Measurements from ENCODE around the gene GRM8. TPM values are rescaled to one million over a fixed set of nuclear protein-coding genes. Genes with fewer than 3 reads are reported as not detected.

Gene GRM8
- total RNA-seq, 1 experiment from 2014 or later = not detected

GRCh38 chr7:126443951-126444350 lies 808.8 kb downstream of the GRM8 start:
- no peak for DNase-seq (ENCODE audit: low read depth)

DNA sequence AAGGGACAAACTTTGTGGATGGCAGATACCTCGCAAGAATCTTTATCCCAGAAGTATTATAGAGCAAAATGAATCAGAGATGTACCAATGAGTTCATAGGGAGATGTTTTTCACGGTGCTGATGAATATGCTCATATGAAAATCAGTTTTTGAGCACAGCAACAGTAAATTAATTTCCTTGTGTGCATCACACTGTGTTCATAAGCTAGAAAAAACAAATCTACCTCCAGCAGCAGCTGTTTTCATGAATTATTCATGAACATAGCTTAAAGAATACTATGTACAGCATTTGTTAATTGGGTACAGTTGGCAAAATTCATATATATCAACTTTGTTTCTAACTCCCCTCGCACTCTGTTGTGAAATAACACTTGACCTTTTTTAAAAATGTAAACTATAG lies 809.8 kb downstream of the GRM8 start:
- no peak for DNase-seq (ENCODE audit: low read depth)

GRCh38 chr7:126441745-126442144 lies 811.0 kb downstream of the GRM8 start:
- no peak for DNase-seq (ENCODE audit: low read depth)

DNA sequence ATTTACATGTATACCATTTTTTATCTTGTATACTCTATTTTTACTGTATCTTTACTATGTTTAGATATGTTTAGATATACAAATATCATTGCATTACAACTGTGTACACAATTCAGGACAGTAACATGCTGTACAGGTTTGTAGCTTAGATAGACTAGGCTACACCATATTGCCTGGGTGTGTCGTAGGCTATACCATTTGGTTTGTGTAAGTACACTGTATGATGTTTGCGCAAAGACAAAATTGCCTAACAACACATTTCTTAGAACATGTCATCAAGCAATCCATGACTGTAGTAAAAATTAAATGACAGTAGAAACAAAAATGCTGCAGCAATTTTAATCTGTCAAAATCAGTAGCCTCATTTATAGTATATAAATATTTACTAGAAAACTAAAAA lies 812.2 kb downstream of the GRM8 start:
- DNase-seq (ENCODE audit: low read depth) = no peak

DNA sequence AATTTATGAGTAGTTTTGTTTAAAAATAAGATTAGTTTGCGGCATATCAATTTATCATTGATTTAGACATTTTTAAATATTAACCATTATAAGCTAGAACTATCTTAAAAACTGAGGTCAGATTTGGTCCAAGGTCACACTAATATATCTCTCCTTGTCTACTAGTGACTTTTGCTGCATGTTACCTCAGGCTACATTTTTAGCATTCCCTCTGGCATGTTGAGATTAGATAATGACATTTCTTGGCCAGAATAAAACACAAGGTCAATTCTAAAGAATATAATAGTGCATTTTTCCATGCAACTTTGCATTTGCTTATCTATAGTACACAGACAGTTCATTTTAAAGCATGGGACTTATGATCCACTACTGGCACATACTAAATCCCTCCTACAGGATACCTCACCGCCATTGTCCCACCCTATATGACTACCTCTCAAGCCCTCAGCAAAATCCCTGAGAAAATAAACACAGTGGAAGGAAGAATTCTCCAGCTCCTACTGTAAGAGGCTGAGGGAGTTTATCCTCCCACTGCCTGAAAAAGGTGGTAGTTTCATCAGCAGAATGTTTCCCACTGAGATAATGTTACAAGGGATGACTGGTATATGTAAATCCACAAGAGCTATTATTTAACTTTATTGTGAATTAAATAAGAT lies 816.4 kb downstream of the GRM8 start:
- DNase-seq (ENCODE audit: low read depth) = no peak

- DNase-seq (ENCODE audit: low read depth) = no peak
Observed at GRCh38 chr7:126426652-126427051, 826.1 kb downstream of the GRM8 start.

- no peak for DNase-seq (ENCODE audit: low read depth)
Observed at GRCh38 chr7:126424985-126425384, 827.8 kb downstream of the GRM8 start.

GRCh38 chr7:126419047-126419446 lies 833.7 kb downstream of the GRM8 start:
- DNase-seq (ENCODE audit: low read depth) = no peak

- no peak for DNase-seq (ENCODE audit: low read depth)
Observed at GRCh38 chr7:126411821-126412383, 840.8 kb downstream of the GRM8 start.

GRCh38 chr7:126411032-126411820 lies 841.5 kb downstream of the GRM8 start:
- DNase-seq (ENCODE audit: low read depth) = no peak

GRCh38 chr7:126403040-126403439 lies 849.7 kb downstream of the GRM8 start:
- DNase-seq (ENCODE audit: low read depth) = no peak

- no peak for DNase-seq (ENCODE audit: low read depth)
Observed at GRCh38 chr7:126401918-126402317, 850.8 kb downstream of the GRM8 start.

- DNase-seq (ENCODE audit: low read depth) = no peak
Observed at GRCh38 chr7:126398851-126399529, 853.8 kb downstream of the GRM8 start.

- DNase-seq (ENCODE audit: low read depth) = no peak
Observed at GRCh38 chr7:126398285-126398684, 854.5 kb downstream of the GRM8 start.

- no peak for DNase-seq (ENCODE audit: low read depth)
Observed at GRCh38 chr7:126394406-126394805, 858.3 kb downstream of the GRM8 start.

Other genes with a start within 250 kb of the GRM8 start
- gene ZNF800, start 139.8 kb upstream of the GRM8 start, total RNA-seq (2014; rRNA removed; shearing (Covaris generic)) = 13.2 and 22.7 TPM in 2 replicates